T1000 (cell line): Measurements from ENCODE around the gene ATP10B.

Experiments used
- DNase-seq: peaks from one replicate; lab custom pipeline; 2025; ENCODE audit warnings: mixed read lengths; lab: John Stamatoyannopoulos, UW

ATP10B gene

GRCh38 chr5:160548949-160549645 is 302.9 kb downstream of the ATP10B start:
- DNase-seq = no peak

GRCh38 chr5:160547872-160548271 is 304.1 kb downstream of the ATP10B start:
- DNase-seq = no peak

- DNase-seq = no peak
Observed at GRCh38 chr5:160547061-160547460, 304.9 kb downstream of the ATP10B start.

- no peak for DNase-seq
Observed at GRCh38 chr5:160545832-160546231, 306.2 kb downstream of the ATP10B start.

GRCh38 chr5:160543395-160543794 is 308.6 kb downstream of the ATP10B start:
- no peak for DNase-seq

- no peak for DNase-seq
Observed at GRCh38 chr5:160542840-160543239, 309.2 kb downstream of the ATP10B start.

GRCh38 chr5:160542281-160542680 is 309.7 kb downstream of the ATP10B start:
- DNase-seq = no peak

- DNase-seq = no peak
Observed at GRCh38 chr5:160539431-160539830, 312.6 kb downstream of the ATP10B start.

- DNase-seq = no peak
Observed at GRCh38 chr5:160537940-160538339, 314.1 kb downstream of the ATP10B start.

GRCh38 chr5:160537116-160537515 is 314.9 kb downstream of the ATP10B start:
- no peak for DNase-seq

GRCh38 chr5:160534914-160535313 is 317.1 kb downstream of the ATP10B start:
- no peak for DNase-seq

GRCh38 chr5:160534125-160534524 is 317.9 kb downstream of the ATP10B start:
- DNase-seq = no peak

GRCh38 chr5:160525471-160526261 is 326.3 kb downstream of the ATP10B start:
- no peak for DNase-seq

GRCh38 chr5:160524827-160525226 is 327.2 kb downstream of the ATP10B start:
- no peak for DNase-seq

- no peak for DNase-seq
Observed at GRCh38 chr5:160523502-160524163, 328.4 kb downstream of the ATP10B start.

- no peak for DNase-seq
Observed at GRCh38 chr5:160521392-160521663, 330.7 kb downstream of the ATP10B start.

GRCh38 chr5:160520609-160521391 is 331.2 kb downstream of the ATP10B start:
- no peak for DNase-seq

- DNase-seq = no peak
Observed at GRCh38 chr5:160516696-160517530, 335.1 kb downstream of the ATP10B start.

GRCh38 chr5:160514866-160515265 is 337.1 kb downstream of the ATP10B start:
- no peak for DNase-seq

GRCh38 chr5:160514191-160514590 is 337.8 kb downstream of the ATP10B start:
- no peak for DNase-seq

GRCh38 chr5:160513485-160513884 is 338.5 kb downstream of the ATP10B start:
- DNase-seq = no peak
